Gastrocnemius medialis (tissue), 4 donors: Measurements from ENCODE around the gene SCAF11. TPM values are rescaled to one million over a fixed set of nuclear protein-coding genes. Genes with fewer than 3 reads are reported as not detected.
A peak's percentile ranks its signal among the peaks of the same experiment; 100 is the strongest.

ENCODE experiments used
- ATAC-seq, 2 donors: fragments of 150-250 bp; one replicate each; pipeline ENCODE4 v1.9.1; 2016
- DNase-seq, 2 donors: peaks; one replicate each; pipeline ENCODE4 v3.0.0-alpha.2; 2019
- H3K27ac ChIP-seq, 4 donors: fragments of 200-600 bp; sonication (generic); 1 replicate in 1 of 4; 2 replicates in 3 of 4; pipeline ENCODE4 v1.5.1; 2016 to 2018; ENCODE audit warnings: mild to moderate bottlenecking in 2 of 4, moderate library complexity in 1 of 4
- H3K27me3 ChIP-seq, 3 donors: fragments of 200-600 bp; sonication (generic) in 2 of 3; 1 replicate in 1 of 3; 2 replicates in 2 of 3; pipeline versions ENCODE4 v1.5.1 to v1.6.0; 2016 to 2019; ENCODE audit warnings: mild to moderate bottlenecking in 1 of 3, moderate library complexity in 1 of 3
- H3K36me3 ChIP-seq, 2 donors: fragments of 200-600 bp; sonication (generic) in 1 of 2; one replicate each; pipeline ENCODE4 v1.5.1; 2017 to 2018
- H3K4me1 ChIP-seq, 2 donors: fragments of 200-600 bp; sonication (generic) in 1 of 2; one replicate each; pipeline ENCODE4 v1.5.1; 2016 to 2017; ENCODE audit warnings: mild to moderate bottlenecking in 2 of 2
- H3K4me3 ChIP-seq, 4 donors: fragments of 200-600 bp; sonication (generic) in 3 of 4; 1 replicate in 1 of 4; 2 replicates in 3 of 4; pipeline ENCODE4 v1.5.1; 2016 to 2019; ENCODE audit warnings: mild to moderate bottlenecking in 2 of 4
- H3K9me3 ChIP-seq, 3 donors: fragments of 200-600 bp; sonication (generic) in 2 of 3; 1 replicate in 1 of 3; 2 replicates in 2 of 3; pipeline ENCODE4 v1.5.1; 2016 to 2019
- POLR2A ChIP-seq, 2 donors: fragments of 450-650 bp; IDR thresholded peaks; one replicate each; pipeline ENCODE4 v1.6.1; 2017; ENCODE audit warnings: antibody characterized with exemption in 2 of 2, mild to moderate bottlenecking in 2 of 2, moderate library complexity in 2 of 2
- in situ Hi-C, 4 donors: fragments of 200-750 bp; cut with MboI; loops; one replicate each; pipeline versions ENCODE4 v1.15.0 to v1.8.0; 2017; ENCODE audit warnings: low sequenced_read_pairs in 4 of 4
- intact Hi-C: fragments of 100-400 bp; cut with DNase I; formaldehyde crosslinking; loops from one replicate; pipeline ENCODE4 v1.15.1; 2023; ENCODE audit warnings: low total_unique reads
- total RNA-seq, 4 donors: library from RNA; depleted of rRNA; stranded (reverse); fragments of >200 nt; gene quantifications; one replicate each; pipeline versions ENCODE4 v1.1.0 to v1.2.3, GENCODE V29; 2016
- TF ChIP-seq, protein P1 (sequence below), 5 experiments: fragments of 450-650 bp in 3 of 5; fragments of 200-600 bp in 2 of 5; sonication (generic) in 2 of 5; IDR thresholded peaks in 4 of 5; conservative IDR thresholded peaks in 1 of 5; 1 replicate in 4 of 5; 2 replicates in 1 of 5; pipeline ENCODE4 v1.5.1; 2016 to 2019; ENCODE audit warnings: antibody characterized with exemption in 5 of 5, mild to moderate bottlenecking in 3 of 5, moderate library complexity in 3 of 5

The SCAF11 gene
- total RNA-seq, 4 donors from 2014 or later: 69.9 to 101 (median 97.7) TPM

DNA sequence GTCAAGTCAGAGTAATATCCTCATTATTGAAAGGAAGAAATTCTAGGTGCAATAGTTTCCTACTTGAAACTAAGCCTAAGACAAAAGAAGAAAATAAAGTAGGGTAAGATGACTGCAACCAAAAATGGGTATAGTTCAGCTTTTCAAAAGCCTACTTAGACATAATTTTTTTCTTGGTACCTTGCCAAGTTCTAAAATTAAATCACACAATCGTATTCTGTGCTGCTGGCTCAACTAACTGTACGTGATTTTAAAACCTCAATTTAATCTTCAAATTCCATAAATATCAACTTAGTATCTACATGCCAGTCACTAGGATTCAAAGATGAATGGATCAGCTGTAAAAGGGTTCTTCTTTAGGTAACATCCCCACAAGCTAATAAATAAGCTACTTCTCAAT is 56.9 kb downstream of the SCAF11 start:
- no peak for ATAC-seq
- no peak for DNase-seq
- Histone ChIP-seq H3K4me3 (no peak overlapping the region), H3K36me3 (peaks cover 0 to 53% of the 10 kb centered on the region in 2 donors), H3K27ac (peak overlapping the region in 1 of 4 donors; percentile 4), H3K4me1 (peaks cover 6 to 10% of the 10 kb centered on the region in 2 donors), H3K9me3 (no peaks in the 10 kb centered on the region), H3K27me3 (no peaks in the 10 kb centered on the region)
- in situ Hi-C loops (no loop called here), intact Hi-C loops (no loop called here)
- no peak for TF ChIP-seq POLR2A (IDR thresholded peaks at IDR 0.05)
- TF ChIP-seq, protein P1, sequence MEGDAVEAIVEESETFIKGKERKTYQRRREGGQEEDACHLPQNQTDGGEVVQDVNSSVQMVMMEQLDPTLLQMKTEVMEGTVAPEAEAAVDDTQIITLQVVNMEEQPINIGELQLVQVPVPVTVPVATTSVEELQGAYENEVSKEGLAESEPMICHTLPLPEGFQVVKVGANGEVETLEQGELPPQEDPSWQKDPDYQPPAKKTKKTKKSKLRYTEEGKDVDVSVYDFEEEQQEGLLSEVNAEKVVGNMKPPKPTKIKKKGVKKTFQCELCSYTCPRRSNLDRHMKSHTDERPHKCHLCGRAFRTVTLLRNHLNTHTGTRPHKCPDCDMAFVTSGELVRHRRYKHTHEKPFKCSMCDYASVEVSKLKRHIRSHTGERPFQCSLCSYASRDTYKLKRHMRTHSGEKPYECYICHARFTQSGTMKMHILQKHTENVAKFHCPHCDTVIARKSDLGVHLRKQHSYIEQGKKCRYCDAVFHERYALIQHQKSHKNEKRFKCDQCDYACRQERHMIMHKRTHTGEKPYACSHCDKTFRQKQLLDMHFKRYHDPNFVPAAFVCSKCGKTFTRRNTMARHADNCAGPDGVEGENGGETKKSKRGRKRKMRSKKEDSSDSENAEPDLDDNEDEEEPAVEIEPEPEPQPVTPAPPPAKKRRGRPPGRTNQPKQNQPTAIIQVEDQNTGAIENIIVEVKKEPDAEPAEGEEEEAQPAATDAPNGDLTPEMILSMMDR (IDR thresholded peaks at IDR 0.05 in 4 of 5, conservative IDR thresholded peaks at IDR 0.05 in 1 of 5): no peak

DNA sequence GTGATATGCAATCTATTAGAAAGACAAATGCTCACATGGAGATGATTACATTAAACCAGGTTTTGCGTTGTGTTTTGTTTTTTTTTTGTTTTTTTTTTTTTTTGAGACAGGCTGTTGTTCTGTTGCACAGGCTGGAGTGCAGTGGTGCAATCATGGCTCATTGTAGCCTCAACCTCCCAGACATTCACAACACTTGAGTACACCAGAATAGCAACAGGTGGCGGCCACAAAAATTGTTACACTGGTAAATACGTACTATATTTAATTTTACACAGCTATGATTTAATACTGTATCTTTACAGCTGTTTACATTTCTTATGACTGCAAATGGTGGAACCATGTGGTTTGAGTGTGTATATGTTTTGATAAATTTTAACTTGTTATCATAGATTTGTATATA is 60.0 kb downstream of the SCAF11 start:
- Histone ChIP-seq H3K4me3 (no peak overlapping the region), H3K4me1 (peaks cover 6 to 10% of the 10 kb centered on the region in 2 donors), H3K36me3 (peaks cover 0 to 77% of the 10 kb centered on the region in 2 donors), H3K9me3 (no peaks in the 10 kb centered on the region), H3K27me3 (no peaks in the 10 kb centered on the region), H3K27ac (no peak overlapping the region)
- DNase-seq (no peak), ATAC-seq (no peak)
- intact Hi-C loops: no loop called here
- in situ Hi-C loops: no loop called here
- TF ChIP-seq, protein P1 (IDR thresholded peaks at IDR 0.05 in 4 of 5, conservative IDR thresholded peaks at IDR 0.05 in 1 of 5): no peak
- TF ChIP-seq POLR2A (IDR thresholded peaks at IDR 0.05): no peak

DNA sequence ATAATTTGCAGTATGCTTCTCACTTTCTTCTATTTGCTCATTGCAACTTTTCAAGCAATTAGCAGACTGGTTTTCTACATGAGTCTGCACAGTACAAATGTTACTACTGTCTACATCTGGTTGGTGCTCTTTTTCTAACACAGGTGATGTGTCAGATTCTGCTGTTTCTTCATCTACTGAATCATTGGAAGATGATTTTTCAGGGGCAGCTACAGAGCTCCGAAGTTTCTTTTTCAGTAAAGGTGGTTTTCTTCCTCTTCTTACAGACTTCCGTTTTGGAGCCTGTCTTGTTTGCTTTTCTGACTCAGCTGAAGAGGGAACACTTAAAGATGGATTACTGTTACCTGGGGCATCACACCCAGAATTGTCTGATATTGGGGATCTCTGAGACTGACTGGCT is 62.1 kb downstream of the SCAF11 start:
- no peak overlapping the region for H3K4me3 ChIP-seq
- H3K27ac ChIP-seq: no peak overlapping the region
- no peaks in the 10 kb centered on the region for H3K27me3 ChIP-seq
- no peaks in the 10 kb centered on the region for H3K4me1 ChIP-seq
- DNase-seq (no peak), ATAC-seq (no peak)
- H3K36me3 ChIP-seq: peaks cover 0 to 98% of the 10 kb centered on the region in 2 donors
- TF ChIP-seq POLR2A (IDR thresholded peaks at IDR 0.05): no peak
- TF ChIP-seq, protein P1 (IDR thresholded peaks at IDR 0.05 in 4 of 5, conservative IDR thresholded peaks at IDR 0.05 in 1 of 5): no peak
- intact Hi-C loops (no loop called here), in situ Hi-C loops (no loop called here)
- no peaks in the 10 kb centered on the region for H3K9me3 ChIP-seq

DNA sequence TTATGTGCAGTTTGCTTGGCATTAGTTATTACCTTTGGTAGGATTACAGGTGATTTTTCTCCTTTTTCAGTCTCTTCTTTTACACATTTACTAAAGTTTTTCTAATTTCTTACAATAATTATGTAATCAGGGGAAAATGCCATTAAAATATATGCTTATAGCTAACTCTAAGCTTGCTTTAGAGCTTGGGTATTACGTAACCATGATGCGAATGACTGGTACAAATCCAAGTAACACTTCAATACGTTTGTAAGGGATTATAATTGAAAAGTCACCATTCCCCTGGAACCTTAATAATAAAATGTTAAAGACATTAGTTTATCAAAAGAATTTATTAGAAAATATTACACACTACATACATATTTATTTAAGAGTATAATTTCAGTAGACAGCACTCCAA is 71.6 kb downstream of the SCAF11 start:
- Histone ChIP-seq H3K4me1 (no peaks in the 10 kb centered on the region), H3K36me3 (peaks cover 0 to 47% of the 10 kb centered on the region in 2 donors), H3K4me3 (no peak overlapping the region), H3K9me3 (no peaks in the 10 kb centered on the region), H3K27ac (no peak overlapping the region), H3K27me3 (no peaks in the 10 kb centered on the region)
- ATAC-seq (no peak), DNase-seq (no peak)
- TF ChIP-seq, protein P1 (IDR thresholded peaks at IDR 0.05 in 4 of 5, conservative IDR thresholded peaks at IDR 0.05 in 1 of 5): no peak
- TF ChIP-seq POLR2A (IDR thresholded peaks at IDR 0.05): no peak
- intact Hi-C loops: no loop called here
- in situ Hi-C loops: no loop called here

DNA sequence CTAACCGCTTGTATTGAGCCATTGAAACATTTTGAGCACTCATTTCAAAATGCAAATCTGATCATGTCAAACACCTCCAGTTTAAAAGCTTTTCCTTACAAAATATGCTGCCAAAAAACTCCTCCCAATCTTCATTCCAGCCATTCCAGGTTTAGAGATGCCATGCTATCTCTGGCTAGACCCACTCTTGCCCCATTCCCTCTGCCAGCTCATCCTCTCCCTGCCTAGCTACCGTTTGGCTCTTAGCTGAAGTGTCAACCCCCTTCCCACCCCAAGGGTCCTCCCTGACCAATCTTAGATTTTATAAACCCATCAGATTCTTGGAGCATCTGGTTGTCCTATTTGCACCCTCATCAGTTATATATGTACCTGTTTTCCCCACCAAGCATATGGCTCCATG is 75.0 kb downstream of the SCAF11 start:
- in situ Hi-C loops: no loop called here
- ATAC-seq: no peak

More for the DNA sequence above, 75.0 kb downstream of the SCAF11 start:
- no peaks in the 10 kb centered on the region for H3K4me1 ChIP-seq
- H3K27me3 ChIP-seq: no peaks in the 10 kb centered on the region
- H3K27ac ChIP-seq: no peak overlapping the region
- peaks cover 0 to 14% of the 10 kb centered on the region in 2 donors for H3K36me3 ChIP-seq
- intact Hi-C loops: no loop called here
- no peak overlapping the region for H3K4me3 ChIP-seq
- H3K9me3 ChIP-seq: no peaks in the 10 kb centered on the region
- no peak for DNase-seq
- no peak for TF ChIP-seq POLR2A (IDR thresholded peaks at IDR 0.05)
- TF ChIP-seq, protein P1 (IDR thresholded peaks at IDR 0.05 in 4 of 5, conservative IDR thresholded peaks at IDR 0.05 in 1 of 5): no peak
